Smooth muscle cell (in vitro differentiated cells): ENCODE results near the gene DCLK1. TPM values are rescaled to one million over a fixed set of nuclear protein-coding genes. Genes with fewer than 3 reads are reported as not detected.

Experiments
- DNase-seq: peaks from one replicate; lab custom pipeline; 2025; ENCODE audit not compliant: unreplicated experiment; lab: John Stamatoyannopoulos, UW
- H2AFZ ChIP-seq: fragments of 200-600 bp; sonication (generic); 2 replicates; pipeline ENCODE4 v1.6.0; 2016; ENCODE audit warnings: antibody characterized with exemption, low read depth, mild to moderate bottlenecking
- H3F3A ChIP-seq: fragments of 200-600 bp; sonication (generic); 2 replicates; pipeline ENCODE4 v1.6.0; 2017; ENCODE audit warnings: antibody characterized with exemption, low read depth
- H3K27ac ChIP-seq: fragments of 200-600 bp; sonication (generic); 2 replicates; pipeline ENCODE4 v1.5.1; 2016; ENCODE audit warnings: low read depth, mild to moderate bottlenecking
- H3K27me3 ChIP-seq: fragments of 200-600 bp; sonication (generic); 2 replicates; pipeline ENCODE4 v1.6.1; 2016; ENCODE audit warnings: low read depth, mild to moderate bottlenecking
- H3K36me3 ChIP-seq: fragments of 200-600 bp; sonication (generic); 2 replicates; pipeline ENCODE4 v1.5.1; 2016; ENCODE audit warnings: low read depth
- H3K4me1 ChIP-seq: fragments of 200-600 bp; sonication (generic); 2 replicates; pipeline ENCODE4 v1.5.1; 2016; ENCODE audit warnings: low read depth
- H3K4me2 ChIP-seq: fragments of 200-600 bp; sonication (generic); 2 replicates; pipeline ENCODE4 v1.6.0; 2016; ENCODE audit warnings: mild to moderate bottlenecking
- H3K4me3 ChIP-seq: fragments of 200-600 bp; sonication (generic); 2 replicates; pipeline ENCODE4 v1.5.1; 2016; ENCODE audit warnings: mild to moderate bottlenecking
- H3K79me2 ChIP-seq: fragments of 200-600 bp; sonication (generic); 2 replicates; pipeline ENCODE4 v1.6.0; 2016; ENCODE audit warnings: low read depth, mild to moderate bottlenecking
- H3K9ac ChIP-seq: fragments of 200-600 bp; sonication (generic); 2 replicates; pipeline ENCODE4 v1.6.0; 2016; ENCODE audit warnings: low read depth
- H3K9me3 ChIP-seq: fragments of 200-600 bp; sonication (generic); replicated peaks from 2 replicates; pipeline ENCODE4 v1.5.1; 2016; ENCODE audit warnings: low read depth
- H4K20me1 ChIP-seq: fragments of 200-600 bp; sonication (generic); 2 replicates; pipeline ENCODE4 v1.6.0; 2016; ENCODE audit warnings: low read depth
- CTCF ChIP-seq: fragments of 200-600 bp; sonication (generic); IDR thresholded peaks from 2 replicates; pipeline ENCODE4 v1.5.1; 2017; ENCODE audit warnings: borderline replicate concordance, mild to moderate bottlenecking, antibody characterized with exemption; ENCODE audit not compliant: insufficient read depth, poor library complexity, severe bottlenecking
- WGBS: methylation state at CpG from one replicate; pipeline ENCODE4 v1.1.7; 2016; ENCODE audit warnings: low lambda C conversion rate; 5-methylcytosine and 5-hydroxymethylcytosine counted together
- polyA plus RNA-seq: library from polyadenylated mRNA; unstranded; fragments of >200 nt; fragmentation: Nextera tagmentation; extraction: Ambion mirVana; gene quantifications from 2 replicates; pipeline ENCODE4 v1.2.1, GENCODE V29; 2016
- total RNA-seq: library from RNA; depleted of rRNA; stranded (reverse); fragments of >200 nt; gene quantifications from 2 replicates; pipeline ENCODE4 v1.2.3, GENCODE V29; 2014

DCLK1 gene
- total and polyA plus RNA-seq, 2 experiments from 2014 or later: 0.72 TPM; not detected in 1

DNA sequence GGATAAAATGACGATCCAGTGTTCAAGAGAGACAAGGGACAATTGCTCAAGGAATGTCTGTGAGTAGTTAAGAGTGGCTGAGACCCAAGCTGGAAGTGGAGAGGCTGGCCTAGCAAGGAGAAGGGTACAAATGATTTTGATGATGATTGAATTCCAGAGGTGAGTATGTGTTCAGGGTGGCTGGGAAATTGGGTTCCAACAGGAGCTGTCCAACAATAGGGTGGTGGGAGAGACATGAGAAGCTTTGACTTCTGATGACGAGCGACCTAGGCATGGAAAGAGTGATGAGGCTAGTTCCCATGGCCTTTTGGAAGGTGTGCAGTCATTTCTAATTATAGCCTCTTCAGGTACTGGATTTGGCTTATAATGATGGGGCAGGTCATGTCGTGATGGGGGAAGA is 29.1 kb upstream of the DCLK1 start:
- Histone ChIP-seq H3K9me3 (no peaks in the 10 kb centered on the region), H3K27ac (no peak overlapping the region), H3K4me1 (no peaks in the 10 kb centered on the region), H3K79me2 (no peaks in the 10 kb centered on the region), H3K4me2 (no peak overlapping the region), H3K4me3 (no peak overlapping the region), H3K27me3 (peaks cover 18% of the 10 kb centered on the region), H4K20me1 (no peaks in the 10 kb centered on the region), H2AFZ (no peak overlapping the region), H3K9ac (no peak overlapping the region), H3F3A (no peaks in the 10 kb centered on the region), H3K36me3 (no peaks in the 10 kb centered on the region)
- TF ChIP-seq CTCF: no peak
- DNase-seq: no peak
- WGBS: 89% methylated on average over 4 of the region's 4 CpGs

GRCh38 chr13:36158611-36159010 is 27.4 kb upstream of the DCLK1 start:
- 80% methylated on average over 4 of the region's 4 CpGs for WGBS

GRCh38 chr13:36157480-36157879 is 26.3 kb upstream of the DCLK1 start:
- Histone ChIP-seq H3K4me1 (no peaks in the 10 kb centered on the region), H3K36me3 (no peaks in the 10 kb centered on the region), H3K27me3 (peaks cover 38% of the 10 kb centered on the region), H3K79me2 (no peaks in the 10 kb centered on the region), H3K4me2 (no peak overlapping the region), H3K9ac (no peak overlapping the region), H3F3A (no peaks in the 10 kb centered on the region), H2AFZ (no peak overlapping the region), H3K4me3 (no peak overlapping the region), H3K9me3 (no peaks in the 10 kb centered on the region), H4K20me1 (no peaks in the 10 kb centered on the region), H3K27ac (no peak overlapping the region)
- TF ChIP-seq CTCF: no peak
- WGBS: 94% methylated on average over 1 of the region's 1 CpG
- no peak for DNase-seq

More at GRCh38 chr13:36158611-36159010, 27.4 kb upstream of the DCLK1 start:
- Histone ChIP-seq H3K4me2 (no peak overlapping the region), H4K20me1 (no peaks in the 10 kb centered on the region), H3K79me2 (no peaks in the 10 kb centered on the region), H3K9ac (no peak overlapping the region), H2AFZ (no peak overlapping the region), H3K4me1 (no peaks in the 10 kb centered on the region), H3K27ac (no peak overlapping the region), H3K9me3 (no peaks in the 10 kb centered on the region), H3K36me3 (no peaks in the 10 kb centered on the region), H3F3A (no peaks in the 10 kb centered on the region), H3K4me3 (no peak overlapping the region), H3K27me3 (peaks cover 34% of the 10 kb centered on the region)
- no peak for TF ChIP-seq CTCF
- DNase-seq: no peak

DNA sequence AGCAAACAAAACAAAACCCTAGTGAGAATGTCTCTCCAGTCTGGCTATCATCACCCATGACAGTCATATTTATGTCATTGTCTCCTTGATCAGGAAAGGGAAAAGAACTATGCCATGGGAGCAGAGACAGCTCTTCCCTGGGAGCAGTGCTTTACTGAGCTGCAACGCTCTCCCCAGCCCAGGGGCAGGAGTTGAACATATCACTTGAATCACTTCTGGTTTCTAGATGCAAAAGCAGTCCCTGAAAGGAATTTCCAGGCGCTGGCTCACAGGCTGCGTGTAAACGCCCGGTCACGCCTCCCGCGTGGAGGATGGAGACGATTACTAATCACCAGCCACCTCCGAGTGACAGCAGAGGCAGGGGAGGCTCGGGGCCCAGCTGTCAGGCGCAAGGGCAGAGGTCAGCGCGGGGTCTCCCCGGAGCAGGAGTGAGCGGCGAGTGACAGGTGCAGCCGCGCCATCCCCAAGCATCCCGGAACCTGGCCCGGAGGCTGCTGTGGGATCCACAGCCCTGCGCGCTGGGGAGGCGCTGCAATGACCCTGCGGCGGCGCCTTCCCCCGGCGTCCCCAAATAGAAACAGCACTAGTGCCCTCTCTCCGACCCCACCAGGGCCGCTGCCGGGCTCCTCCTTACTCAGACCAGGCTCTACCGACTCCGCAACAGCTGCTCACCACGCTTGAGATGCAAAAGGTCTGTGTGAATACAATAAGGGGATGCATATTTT is 23.5 kb upstream of the DCLK1 start:
- Histone ChIP-seq H3K9ac (no peak overlapping the region), H3K4me3 (peak overlapping the region; percentile 1), H3K36me3 (no peaks in the 10 kb centered on the region), H3K4me1 (no peaks in the 10 kb centered on the region), H3K27ac (no peak overlapping the region), H4K20me1 (no peaks in the 10 kb centered on the region), H3K4me2 (peak overlapping the region; percentile 48), H3K27me3 (peaks cover 38% of the 10 kb centered on the region), H3K79me2 (no peaks in the 10 kb centered on the region), H3F3A (no peaks in the 10 kb centered on the region), H3K9me3 (no peaks in the 10 kb centered on the region), H2AFZ (no peak overlapping the region)
- no peak for DNase-seq
- 20% methylated on average over 31 of the region's 35 CpGs for WGBS
- TF ChIP-seq CTCF: no peak
